Parathyroid adenoma (tissue), 2 donors: ENCODE measurements around the gene NBEAL2.
A peak's percentile ranks its signal among the peaks of the same experiment; 100 is the strongest.

Source experiments
- H2AFZ ChIP-seq: fragments of 300-600 bp; sonication (generic); one replicate; pipeline ENCODE4 v1.7.0; 2017; ENCODE audit warnings: antibody characterized with exemption, mild to moderate bottlenecking
- H3K27ac ChIP-seq: fragments of 300-600 bp; sonication (generic); one replicate; pipeline ENCODE4 v1.7.0; 2017
- H3K27me3 ChIP-seq: fragments of 300-600 bp; sonication (generic); one replicate; pipeline ENCODE4 v1.7.0; 2017; ENCODE audit warnings: low read length; ENCODE audit not compliant: control insufficient read depth, insufficient read depth
- H3K36me3 ChIP-seq: fragments of 300-600 bp; sonication (generic); one replicate; pipeline ENCODE4 v1.7.0; 2017; ENCODE audit warnings: low read length; ENCODE audit not compliant: control insufficient read depth, insufficient read depth
- H3K4me1 ChIP-seq: fragments of 300-600 bp; sonication (generic); one replicate; pipeline ENCODE4 v1.7.0; 2017; ENCODE audit warnings: control low read depth
- H3K4me2 ChIP-seq: fragments of 300-600 bp; sonication (generic); one replicate; pipeline ENCODE4 v1.7.0; 2017; ENCODE audit warnings: low read length
- H3K4me3 ChIP-seq: fragments of 300-600 bp; sonication (generic); one replicate; pipeline ENCODE4 v1.7.0; 2017; ENCODE audit warnings: low read depth, low read length
- H3K79me2 ChIP-seq: fragments of 300-600 bp; sonication (generic); one replicate; pipeline ENCODE4 v1.7.0; 2017; ENCODE audit warnings: control low read depth
- H3K9ac ChIP-seq: fragments of 300-600 bp; sonication (generic); one replicate; pipeline ENCODE4 v1.7.0; 2017; ENCODE audit warnings: mild to moderate bottlenecking
- H3K9me3 ChIP-seq: fragments of 300-600 bp; sonication (generic); one replicate; pipeline ENCODE4 v1.7.0; 2017; ENCODE audit warnings: low read length; ENCODE audit not compliant: control insufficient read depth
- CTCF ChIP-seq: fragments of 300-600 bp; sonication (generic); IDR thresholded peaks from one replicate; pipeline ENCODE4 v1.7.0; 2017; ENCODE audit warnings: antibody characterized with exemption, mild to moderate bottlenecking
- donor health status: primary hyperparathyroidism.

Gene NBEAL2

GRCh38 chr3:46939578-46940445 is 39.7 kb upstream of the NBEAL2 start:
- H3K9me3 ChIP-seq: no peaks in the 10 kb centered on the region
- no peak for TF ChIP-seq CTCF
- H3K27me3 ChIP-seq: no peaks in the 10 kb centered on the region
- no peak overlapping the region for H3K4me2 ChIP-seq
- H3K9ac ChIP-seq: no peak overlapping the region
- H3K79me2 ChIP-seq: peaks cover 46% of the 10 kb centered on the region
- H3K4me1 ChIP-seq: peaks cover 63% of the 10 kb centered on the region
- H3K4me3 ChIP-seq: no peak overlapping the region
- no peaks in the 10 kb centered on the region for H3K36me3 ChIP-seq
- peak overlapping the region; percentile 76 for H3K27ac ChIP-seq
- H2AFZ ChIP-seq: no peak overlapping the region

- Histone ChIP-seq H3K27me3 (no peaks in the 10 kb centered on the region), H3K4me1 (peaks cover 74% of the 10 kb centered on the region), H3K36me3 (no peaks in the 10 kb centered on the region), H3K27ac (no peak overlapping the region), H3K4me2 (no peak overlapping the region), H2AFZ (no peak overlapping the region), H3K9ac (no peak overlapping the region), H3K9me3 (no peaks in the 10 kb centered on the region), H3K4me3 (no peak overlapping the region), H3K79me2 (peaks cover 42% of the 10 kb centered on the region)
- no peak for TF ChIP-seq CTCF
Observed at GRCh38 chr3:46942076-46942475, 37.4 kb upstream of the NBEAL2 start.

GRCh38 chr3:46942481-46943236 is 36.8 kb upstream of the NBEAL2 start:
- TF ChIP-seq CTCF: no peak
- Histone ChIP-seq H3K9me3 (no peaks in the 10 kb centered on the region), H3K27me3 (no peaks in the 10 kb centered on the region), H3K4me3 (no peak overlapping the region), H3K36me3 (no peaks in the 10 kb centered on the region), H2AFZ (no peak overlapping the region), H3K79me2 (peaks cover 42% of the 10 kb centered on the region), H3K9ac (no peak overlapping the region), H3K4me2 (no peak overlapping the region), H3K4me1 (peaks cover 79% of the 10 kb centered on the region), H3K27ac (peak overlapping the region; percentile 78)

- H3K4me1 ChIP-seq: peaks cover 80% of the 10 kb centered on the region
- H3K9me3 ChIP-seq: no peaks in the 10 kb centered on the region
- no peak overlapping the region for H3K4me3 ChIP-seq
- H3K27ac ChIP-seq: peak overlapping the region; percentile 78
- no peaks in the 10 kb centered on the region for H3K27me3 ChIP-seq
- H2AFZ ChIP-seq: no peak overlapping the region
- no peak for TF ChIP-seq CTCF
- peak overlapping the region; percentile 47 for H3K4me2 ChIP-seq
- no peaks in the 10 kb centered on the region for H3K36me3 ChIP-seq
- no peak overlapping the region for H3K9ac ChIP-seq
- peaks cover 42% of the 10 kb centered on the region for H3K79me2 ChIP-seq
Observed at GRCh38 chr3:46943237-46944187, 36.0 kb upstream of the NBEAL2 start.
